Medulla oblongata (tissue), 1 donor: ENCODE data around the gene SORBS1.

Experiments used
- DNase-seq: peaks from one replicate; pipeline ENCODE4 v3.0.0-alpha.2; 2015; ENCODE audit errors: extremely low spot score

The SORBS1 gene

GRCh38 chr10:95513941-95514392 is 47.2 kb downstream of the SORBS1 start:
- peak; percentile 84 for DNase-seq

- DNase-seq = no peak
These were observed 48.1 kb downstream of the SORBS1 start for GRCh38 chr10:95513008-95513589.

- no peak for DNase-seq
These were observed 49.9 kb downstream of the SORBS1 start for GRCh38 chr10:95511314-95511713.

- peak; percentile 49 for DNase-seq
These were observed 51.9 kb downstream of the SORBS1 start for GRCh38 chr10:95509251-95509650.

- no peak for DNase-seq
These were observed 52.4 kb downstream of the SORBS1 start for GRCh38 chr10:95508730-95509129.

- no peak for DNase-seq
These were observed 55.0 kb downstream of the SORBS1 start for GRCh38 chr10:95506056-95506737.

- DNase-seq = no peak
These were observed 55.5 kb downstream of the SORBS1 start for GRCh38 chr10:95505641-95506040.

GRCh38 chr10:95505084-95505610 is 56.0 kb downstream of the SORBS1 start:
- DNase-seq = no peak

GRCh38 chr10:95504246-95504691 is 56.9 kb downstream of the SORBS1 start:
- DNase-seq = no peak

GRCh38 chr10:95503526-95503925 is 57.6 kb downstream of the SORBS1 start:
- DNase-seq = no peak

- no peak for DNase-seq
These were observed 58.2 kb downstream of the SORBS1 start for GRCh38 chr10:95503001-95503400.

- no peak for DNase-seq
These were observed 58.8 kb downstream of the SORBS1 start for GRCh38 chr10:95502377-95502776.

- no peak for DNase-seq
These were observed 59.7 kb downstream of the SORBS1 start for GRCh38 chr10:95501203-95502094.

GRCh38 chr10:95500649-95501048 is 60.5 kb downstream of the SORBS1 start:
- no peak for DNase-seq

- no peak for DNase-seq
These were observed 61.1 kb downstream of the SORBS1 start for GRCh38 chr10:95500097-95500496.

- no peak for DNase-seq
These were observed 61.6 kb downstream of the SORBS1 start for GRCh38 chr10:95499482-95499989.

GRCh38 chr10:95496951-95497350 is 64.2 kb downstream of the SORBS1 start:
- DNase-seq = no peak

- DNase-seq = no peak
These were observed 64.8 kb downstream of the SORBS1 start for GRCh38 chr10:95496246-95496911.

- no peak for DNase-seq
These were observed 67.3 kb downstream of the SORBS1 start for GRCh38 chr10:95493862-95494261.

- no peak for DNase-seq
These were observed 73.2 kb downstream of the SORBS1 start for GRCh38 chr10:95487994-95488393.

- no peak for DNase-seq
These were observed 75.9 kb downstream of the SORBS1 start for GRCh38 chr10:95485056-95485844.
